ENCODE data around the gene SDHA.
"Not testable (repeated sequence)": the region's sequence is repeated elsewhere in the genome, so short reads cannot be mapped to it uniquely, and the experiment has no call there.

The SDHA gene

DNA sequence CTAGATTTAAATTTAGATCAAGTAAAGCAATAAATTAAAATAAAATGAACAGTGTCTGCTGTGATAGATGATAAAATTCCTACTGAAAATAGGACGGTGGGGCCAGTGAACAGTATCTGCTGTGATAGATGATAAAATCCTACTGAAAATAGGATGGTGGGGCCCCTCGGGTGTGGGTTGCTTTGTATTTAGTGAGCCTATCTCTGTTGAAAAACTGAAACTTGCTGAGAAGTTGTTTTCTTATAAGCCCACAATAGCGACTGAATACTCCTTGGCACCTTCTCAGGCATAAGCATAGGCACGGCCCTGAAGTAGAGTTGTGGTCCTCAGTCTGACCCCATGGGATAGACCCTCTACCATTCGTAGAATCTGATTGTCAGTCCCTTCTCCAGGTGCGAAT, 5.7 kb downstream of the SDHA start:
- DNase-seq: no peak

DNA sequence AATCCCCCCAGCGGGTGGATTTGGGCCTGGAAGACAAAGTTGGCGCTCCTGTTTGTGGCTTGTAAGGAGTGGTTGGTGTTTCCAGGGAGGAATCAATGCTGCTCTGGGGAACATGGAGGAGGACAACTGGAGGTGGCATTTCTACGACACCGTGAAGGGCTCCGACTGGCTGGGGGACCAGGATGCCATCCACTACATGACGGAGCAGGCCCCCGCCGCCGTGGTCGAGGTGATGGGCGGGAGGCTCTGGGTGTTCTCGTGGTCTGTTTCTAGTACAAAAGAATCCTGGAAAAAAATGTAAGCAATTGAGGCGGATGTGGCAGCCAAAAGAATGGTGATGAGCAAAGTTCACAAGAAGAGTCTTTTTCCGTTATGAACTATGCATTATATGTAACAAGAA, 7.2 kb downstream of the SDHA start:
- no peak for DNase-seq

DNA sequence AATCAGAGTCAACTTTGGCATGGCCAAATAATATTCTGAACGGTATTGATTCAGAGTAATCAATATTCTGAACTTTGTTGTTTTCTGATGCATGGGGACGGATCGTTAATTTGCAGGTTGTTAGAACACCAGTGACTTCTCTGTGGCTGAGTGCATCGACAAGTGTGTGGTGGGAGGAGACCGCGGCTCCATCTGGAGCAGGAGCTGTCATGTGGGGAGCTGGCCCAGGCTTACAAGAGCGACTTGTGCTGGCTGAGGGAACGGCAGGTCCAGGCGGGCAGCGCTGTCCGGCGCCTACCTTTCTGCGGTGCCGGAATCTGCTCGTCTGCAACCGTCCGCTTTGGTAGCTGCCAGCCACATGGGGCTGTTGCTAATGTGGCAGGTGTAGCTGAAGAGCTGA, 9.3 kb downstream of the SDHA start:
- not testable (repeated sequence) for DNase-seq

DNA sequence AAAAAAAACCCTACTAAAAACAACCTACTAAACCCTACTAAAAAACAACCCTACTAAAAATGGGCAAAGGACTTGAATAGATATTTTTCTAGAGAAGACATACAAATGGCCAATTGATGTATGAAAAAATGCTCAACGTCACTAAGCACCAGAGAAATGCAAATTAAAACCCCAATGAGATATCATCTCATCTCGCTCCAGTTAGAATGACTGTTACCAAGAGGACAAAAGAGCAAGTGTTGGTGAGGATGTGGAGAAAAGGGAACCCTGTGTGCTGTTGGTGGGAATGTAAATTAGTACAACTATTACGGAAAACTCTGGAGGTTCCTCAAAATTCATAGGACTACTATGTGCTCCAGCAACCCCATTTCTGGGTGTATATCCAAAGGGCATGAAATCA, 10.8 kb downstream of the SDHA start:
- DNase-seq: no peak

DNA sequence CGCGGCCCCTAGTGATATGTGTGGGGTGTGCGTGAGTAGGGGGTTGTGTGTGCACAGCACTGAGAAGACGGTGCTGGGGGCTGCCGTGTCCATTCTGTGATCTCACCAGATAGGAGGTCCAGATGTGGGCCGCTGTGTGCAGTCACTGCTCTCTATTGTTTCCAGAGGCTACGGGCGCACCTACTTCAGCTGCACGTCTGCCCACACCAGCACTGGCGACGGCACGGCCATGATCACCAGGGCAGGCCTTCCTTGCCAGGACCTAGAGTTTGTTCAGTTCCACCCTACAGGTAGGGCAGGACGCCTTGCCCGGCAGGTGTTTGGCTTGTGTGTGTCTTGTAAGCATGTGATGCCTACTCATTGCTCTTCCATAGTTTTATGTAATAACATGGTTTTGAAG, 12.6 kb downstream of the SDHA start:
- no peak for DNase-seq

DNA sequence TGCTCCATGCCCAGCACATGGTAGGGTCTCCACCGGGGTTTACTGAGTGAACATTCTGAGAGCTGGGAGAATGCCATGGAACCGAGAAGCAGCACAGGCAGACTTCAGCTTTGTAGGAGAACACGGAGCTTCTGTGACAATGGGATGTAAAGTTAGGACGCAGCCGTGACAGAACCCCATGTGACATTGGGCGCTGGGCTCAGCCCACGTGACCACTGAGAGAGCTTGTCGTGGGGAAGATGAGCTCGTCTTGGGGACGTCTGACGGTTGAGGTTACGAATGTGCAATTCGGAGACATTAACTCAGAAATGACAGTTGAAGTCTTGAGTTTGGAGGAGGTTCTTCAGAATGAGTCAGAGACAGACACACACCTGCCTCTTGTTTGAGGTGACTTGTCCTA, 13.5 kb downstream of the SDHA start:
- no peak for DNase-seq

DNA sequence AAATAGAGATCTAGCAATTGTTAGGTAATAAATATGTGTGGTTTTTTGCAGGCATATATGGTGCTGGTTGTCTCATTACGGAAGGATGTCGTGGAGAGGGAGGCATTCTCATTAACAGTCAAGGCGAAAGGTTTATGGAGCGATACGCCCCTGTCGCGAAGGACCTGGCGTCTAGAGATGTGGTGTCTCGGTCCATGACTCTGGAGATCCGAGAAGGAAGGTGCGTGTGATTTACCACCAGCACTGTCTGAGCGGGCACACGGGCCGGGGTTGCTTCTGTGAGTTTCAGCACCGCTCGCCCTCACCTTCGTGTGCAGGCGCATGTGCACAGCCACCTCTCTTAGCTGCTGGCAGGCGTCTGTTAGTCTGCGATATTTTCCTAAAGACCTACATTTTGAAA, 15.3 kb downstream of the SDHA start:
- DNase-seq: not testable (repeated sequence)

DNA sequence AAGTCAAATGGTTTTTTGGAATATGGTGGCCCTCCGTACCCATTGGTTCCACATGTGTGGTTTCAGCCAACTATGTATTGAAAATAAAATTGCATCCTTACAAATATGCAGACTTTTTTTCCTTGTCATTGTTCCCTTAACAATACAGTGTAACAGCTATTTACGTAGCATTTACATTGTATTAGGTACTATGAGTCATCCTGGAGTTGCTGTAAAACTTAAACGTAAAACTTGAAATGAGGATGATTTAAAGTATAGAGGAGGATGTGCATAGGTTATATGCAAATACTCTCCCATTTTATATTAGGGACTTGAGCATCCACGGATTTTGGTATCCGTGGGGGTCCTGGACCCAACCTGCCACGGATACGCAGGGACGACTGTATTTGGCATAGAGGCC, 16.3 kb downstream of the SDHA start:
- no peak for DNase-seq

DNA sequence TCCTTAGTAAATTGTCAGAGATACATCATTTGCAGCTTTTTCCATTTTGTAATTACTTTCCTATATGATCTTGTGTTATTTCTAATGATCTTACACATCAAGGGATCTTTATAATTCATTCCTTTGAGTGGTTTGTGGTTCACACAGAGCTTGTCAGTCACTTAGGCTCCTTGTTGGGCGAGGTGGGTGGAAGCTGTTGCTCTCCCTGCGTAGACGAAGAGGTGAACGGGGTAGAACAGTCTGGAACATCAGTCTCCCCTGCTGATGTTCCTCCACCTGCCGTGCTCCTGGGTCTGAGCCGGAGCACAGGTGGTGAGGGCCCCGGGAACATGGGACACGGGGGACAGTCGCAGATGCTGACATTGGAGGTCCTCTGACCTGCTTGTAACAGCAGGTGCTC, 17.4 kb downstream of the SDHA start:
- DNase-seq: not testable (repeated sequence)

DNA sequence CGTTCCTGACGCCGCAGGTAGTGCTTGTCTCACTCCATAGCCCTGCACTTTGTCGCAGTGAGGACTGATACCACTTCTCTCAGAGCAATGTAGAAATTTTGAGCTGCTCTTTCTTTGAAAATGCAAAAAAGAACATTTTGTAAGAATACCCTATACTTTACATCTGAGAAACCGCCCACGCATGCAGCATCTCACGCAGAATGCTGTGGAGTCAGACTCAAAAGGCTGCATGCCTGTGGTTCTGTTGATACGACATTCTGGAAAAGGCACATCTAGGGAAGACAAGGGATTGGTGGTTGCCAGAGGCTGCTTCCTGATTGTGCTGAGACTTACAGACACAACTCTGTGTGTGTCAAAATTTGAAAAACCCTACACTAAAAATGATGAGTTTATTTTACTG, 19.8 kb downstream of the SDHA start:
- DNase-seq: not testable (repeated sequence)

DNA sequence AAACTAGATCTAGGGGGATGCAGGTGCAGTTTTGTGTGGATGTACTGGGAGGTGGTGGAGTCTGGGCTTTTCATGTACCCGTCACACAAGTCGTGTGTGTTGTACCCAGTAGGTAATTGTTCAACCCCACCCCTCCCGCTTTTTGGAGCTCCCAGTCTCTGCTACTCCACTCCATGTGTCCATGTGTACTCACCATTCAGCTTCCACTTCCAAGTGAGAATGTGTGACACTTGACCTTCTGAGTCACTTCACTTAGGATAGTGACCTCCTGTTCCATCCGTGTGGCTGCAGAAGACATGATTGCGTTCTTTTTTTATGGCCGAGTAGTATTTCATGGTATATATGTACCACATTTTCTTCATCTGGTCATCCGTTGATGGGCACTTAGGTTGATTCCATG, 22.4 kb downstream of the SDHA start:
- not testable (repeated sequence) for DNase-seq

DNA sequence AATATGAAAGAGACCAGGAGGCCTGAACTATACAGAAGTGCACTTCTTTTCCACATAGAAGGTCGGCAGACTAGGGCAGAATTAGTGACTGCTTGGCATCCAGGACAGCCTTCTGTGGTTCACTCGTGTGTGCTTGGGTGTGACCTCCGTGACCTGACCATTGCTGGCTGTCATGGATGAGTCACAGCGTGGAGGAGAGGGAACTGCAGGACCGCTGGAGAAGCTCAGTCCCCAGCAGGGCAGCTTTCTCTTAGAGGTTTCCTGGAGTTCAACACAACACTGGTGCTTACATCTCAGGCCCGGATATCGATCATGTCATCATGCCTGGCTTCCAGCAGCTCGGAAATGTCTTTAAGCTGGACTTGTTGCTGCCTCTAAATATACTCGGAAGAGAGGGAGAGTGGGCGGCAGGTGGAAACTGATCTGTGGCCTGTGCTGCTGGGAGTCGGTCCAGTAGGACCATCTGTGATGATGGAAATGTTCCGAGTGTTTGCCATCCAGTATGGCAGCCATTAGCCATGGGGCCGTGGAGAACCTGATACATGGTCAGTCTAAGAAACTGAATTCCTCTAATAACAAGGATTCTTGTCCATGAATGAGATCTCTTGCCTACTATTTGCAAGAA, 23.0 kb downstream of the SDHA start:
- not testable (repeated sequence) for DNase-seq

DNA sequence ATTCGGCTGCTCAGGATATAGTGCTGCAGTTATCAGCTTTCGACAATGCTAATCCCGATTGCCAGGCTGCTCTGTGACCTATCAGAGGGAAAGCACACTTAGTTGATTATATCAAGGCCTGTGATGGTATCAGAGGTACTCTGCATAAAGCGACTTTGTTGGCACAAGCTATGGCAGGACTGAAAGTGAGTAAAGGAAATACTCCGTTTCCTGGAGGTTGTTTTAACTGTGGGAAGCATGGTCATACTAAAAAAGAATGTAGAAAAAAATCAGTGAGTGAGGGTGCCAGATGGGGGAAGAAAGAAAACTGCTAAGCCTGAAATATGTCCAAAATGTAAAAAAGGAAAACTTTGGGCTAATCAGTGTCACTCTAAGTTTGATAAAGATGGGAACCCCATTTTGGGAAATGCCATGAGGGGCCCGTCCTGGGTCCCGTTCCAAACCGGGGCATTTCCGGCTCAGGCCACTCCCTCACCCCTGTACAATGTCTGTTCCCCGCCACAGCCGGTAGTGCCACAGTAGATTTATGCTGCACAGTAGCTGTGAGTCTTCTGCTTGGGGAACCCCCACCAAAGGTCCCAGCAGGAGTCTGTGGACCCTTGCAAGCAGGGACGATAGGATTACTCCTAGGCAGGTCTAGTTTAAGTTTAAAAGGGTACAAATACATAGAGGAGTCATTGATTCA, 25.7 kb downstream of the SDHA start:
- not testable (repeated sequence) for DNase-seq

DNA sequence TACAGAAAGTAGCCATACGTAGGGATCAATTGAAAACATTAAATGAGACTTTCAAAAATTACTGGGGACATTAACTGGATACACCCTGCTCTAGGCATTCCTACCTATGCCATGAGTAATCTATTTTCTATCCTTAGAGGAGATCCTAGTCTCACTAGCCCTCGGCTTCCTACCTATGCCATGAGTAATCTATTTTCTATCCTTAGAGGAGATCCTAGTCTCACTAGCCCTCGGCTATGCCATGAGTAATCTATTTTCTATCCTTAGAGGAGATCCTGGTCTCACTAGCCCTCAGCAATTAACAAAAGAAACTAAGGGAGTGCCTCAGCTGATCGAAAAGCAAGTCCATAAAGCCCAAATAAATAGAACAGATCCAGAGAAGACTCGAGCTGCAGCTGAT, 27.6 kb downstream of the SDHA start:
- DNase-seq: not testable (repeated sequence)

DNA sequence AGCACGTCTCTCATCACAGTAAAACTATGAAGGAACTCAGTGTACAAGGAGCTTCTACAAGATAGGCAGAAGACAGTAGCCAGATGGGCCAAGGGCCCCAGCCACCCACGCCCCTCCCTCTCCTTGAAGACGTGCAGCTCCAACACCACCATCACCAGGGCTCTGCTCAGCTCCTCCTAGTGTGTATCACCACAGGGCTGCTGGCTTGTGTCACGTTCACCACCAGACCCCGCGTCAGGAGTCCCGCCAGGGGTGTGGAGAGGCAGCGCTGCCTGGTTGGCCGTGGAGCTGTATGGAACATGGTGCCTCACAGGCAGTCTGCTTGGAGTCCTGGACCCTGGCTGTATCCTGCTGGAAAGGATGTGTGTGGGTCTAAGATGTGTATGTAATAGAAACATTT, 32.3 kb downstream of the SDHA start:
- not testable (repeated sequence) for DNase-seq

DNA sequence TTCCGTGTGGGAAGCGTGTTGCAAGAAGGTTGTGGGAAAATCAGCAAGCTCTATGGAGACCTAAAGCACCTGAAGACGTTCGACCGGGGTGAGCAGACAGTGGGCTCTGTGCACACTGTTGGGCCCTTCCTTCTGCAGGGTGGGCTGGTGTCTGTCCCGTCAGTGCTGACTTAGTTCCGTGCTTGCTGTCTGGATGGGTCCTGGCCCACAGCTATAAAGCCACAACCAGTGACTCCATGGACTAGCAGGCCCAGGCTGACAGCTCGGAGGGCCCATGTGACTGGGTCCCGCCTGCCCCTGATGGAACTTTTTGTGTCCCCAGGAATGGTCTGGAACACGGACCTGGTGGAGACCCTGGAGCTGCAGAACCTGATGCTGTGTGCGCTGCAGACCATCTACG, 32.9 kb downstream of the SDHA start:
- DNase-seq: not testable (repeated sequence)

DNA sequence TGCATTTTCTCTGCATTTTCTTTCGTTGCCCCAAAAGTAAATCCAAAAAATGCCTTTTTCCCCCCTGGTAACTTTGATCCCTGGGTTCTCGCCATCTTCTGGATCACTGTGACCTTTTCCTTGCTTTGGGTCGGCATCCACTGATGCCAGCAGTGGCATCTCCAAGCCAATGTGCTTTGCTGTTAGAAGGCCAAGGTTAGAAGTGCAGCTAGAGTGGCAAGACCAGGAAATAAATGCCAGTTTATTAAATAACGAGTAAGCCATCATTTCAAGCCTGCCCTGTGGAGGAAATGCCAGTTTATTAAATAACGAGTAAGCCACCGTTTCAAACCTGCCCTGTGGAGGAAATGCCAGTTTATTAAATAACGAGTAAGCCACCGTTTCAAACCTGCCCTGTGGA, 33.4 kb downstream of the SDHA start:
- not testable (repeated sequence) for DNase-seq

DNA sequence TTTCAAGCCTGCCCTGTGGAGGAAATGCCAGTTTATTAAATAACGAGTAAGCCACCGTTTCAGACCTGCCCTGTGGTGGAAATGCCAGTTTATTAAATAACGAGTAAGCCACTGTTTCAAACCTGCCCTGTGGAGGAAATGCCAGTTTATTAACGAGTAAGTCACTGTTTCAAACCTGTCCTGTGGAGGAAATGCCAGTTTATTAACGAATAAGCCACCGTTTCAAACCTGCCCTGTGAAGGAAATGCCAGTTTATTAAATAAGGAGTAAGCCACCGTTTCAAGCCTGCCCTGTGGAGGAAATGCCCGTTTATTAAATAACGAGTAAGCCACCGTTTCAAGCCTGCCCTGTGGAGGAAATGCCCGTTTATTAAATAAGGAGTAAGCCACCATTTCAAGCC, 33.9 kb downstream of the SDHA start:
- DNase-seq: not testable (repeated sequence)

DNA sequence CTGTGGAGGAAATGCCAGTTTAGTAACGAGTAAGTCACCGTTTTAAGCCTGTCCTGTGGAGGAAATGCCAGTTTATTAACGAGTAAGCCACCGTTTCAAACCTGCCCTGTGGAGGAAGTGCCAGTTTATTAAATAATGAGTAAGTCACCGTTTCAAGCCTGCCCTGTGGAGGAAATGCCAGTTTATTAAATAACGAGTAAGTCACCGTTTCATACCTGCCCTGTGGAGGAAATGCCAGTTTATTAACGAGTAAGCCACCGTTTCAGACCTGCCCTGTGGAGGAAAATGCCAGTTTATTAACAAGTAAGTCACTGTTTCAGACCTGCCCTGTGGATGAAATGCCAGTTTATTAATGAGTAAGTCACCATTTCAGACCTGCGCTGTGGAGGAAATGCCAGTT, 34.4 kb downstream of the SDHA start:
- no peak for DNase-seq

DNA sequence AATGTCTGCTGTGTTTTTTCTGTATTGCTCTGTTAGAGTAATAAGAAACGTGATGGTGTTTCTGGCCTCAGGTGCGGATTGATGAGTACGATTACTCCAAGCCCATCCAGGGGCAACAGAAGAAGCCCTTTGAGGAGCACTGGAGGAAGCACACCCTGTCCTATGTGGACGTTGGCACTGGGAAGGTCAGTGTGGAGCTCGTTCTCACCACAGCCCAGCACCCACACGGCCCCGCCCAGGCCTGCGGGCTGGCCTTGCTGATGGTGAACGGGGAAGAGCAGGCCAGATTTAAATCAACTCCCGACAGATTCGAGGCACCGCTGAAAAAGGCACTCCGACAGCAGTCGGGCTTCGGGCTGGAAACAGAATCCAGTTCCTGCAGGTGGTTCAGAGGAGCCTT, 36.2 kb downstream of the SDHA start:
- not testable (repeated sequence) for DNase-seq

DNA sequence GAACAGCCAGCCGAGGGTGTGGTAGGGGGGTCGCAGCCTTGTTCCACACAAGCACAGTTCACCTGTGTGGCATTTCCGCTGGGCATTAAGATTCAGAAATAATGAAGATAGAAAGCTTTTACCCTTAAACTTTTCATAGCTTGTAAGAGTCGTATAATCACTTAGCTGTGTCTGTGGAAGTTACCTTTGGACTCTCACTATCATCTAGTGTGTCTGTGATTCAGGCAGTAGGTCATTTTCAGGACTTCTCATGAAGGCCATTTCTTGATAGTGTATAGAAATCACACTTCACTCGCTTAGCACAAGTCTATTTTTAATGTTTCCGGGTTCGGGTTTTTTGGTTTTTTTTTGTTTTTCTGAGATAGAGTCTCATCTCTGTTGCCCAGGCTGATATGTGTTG, 37.0 kb downstream of the SDHA start:
- not testable (repeated sequence) for DNase-seq

DNA sequence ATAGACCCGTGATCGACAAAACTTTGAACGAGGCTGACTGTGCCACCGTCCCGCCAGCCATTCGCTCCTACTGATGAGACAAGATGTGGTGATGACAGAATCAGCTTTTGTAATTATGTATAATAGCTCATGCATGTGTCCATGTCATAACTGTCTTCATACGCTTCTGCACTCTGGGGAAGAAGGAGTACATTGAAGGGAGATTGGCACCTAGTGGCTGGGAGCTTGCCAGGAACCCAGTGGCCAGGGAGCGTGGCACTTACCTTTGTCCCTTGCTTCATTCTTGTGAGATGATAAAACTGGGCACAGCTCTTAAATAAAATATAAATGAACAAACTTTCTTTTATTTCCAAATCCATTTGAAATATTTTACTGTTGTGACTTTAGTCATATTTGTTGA, 38.2 kb downstream of the SDHA start:
- DNase-seq: not testable (repeated sequence)

DNA sequence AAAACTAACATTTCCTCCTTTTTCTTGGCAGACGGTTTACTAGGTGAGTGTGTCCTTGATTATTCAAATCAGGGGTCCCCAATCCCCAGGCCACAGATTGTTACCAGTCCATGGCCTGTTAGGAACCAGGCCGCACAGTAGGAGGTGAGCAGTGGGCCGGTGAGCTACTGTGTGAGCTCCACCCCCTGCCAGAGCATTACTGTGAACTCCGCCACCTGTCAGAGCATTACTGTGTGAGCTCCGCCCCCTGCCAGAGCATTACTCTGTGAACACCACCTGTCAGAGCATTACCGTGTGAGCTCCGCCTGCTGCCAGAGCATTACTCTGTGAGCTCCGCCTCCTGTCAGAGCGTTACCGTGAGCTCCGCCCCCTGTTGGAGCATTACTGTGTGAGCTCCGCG, 39.0 kb downstream of the SDHA start:
- no peak for DNase-seq

DNA sequence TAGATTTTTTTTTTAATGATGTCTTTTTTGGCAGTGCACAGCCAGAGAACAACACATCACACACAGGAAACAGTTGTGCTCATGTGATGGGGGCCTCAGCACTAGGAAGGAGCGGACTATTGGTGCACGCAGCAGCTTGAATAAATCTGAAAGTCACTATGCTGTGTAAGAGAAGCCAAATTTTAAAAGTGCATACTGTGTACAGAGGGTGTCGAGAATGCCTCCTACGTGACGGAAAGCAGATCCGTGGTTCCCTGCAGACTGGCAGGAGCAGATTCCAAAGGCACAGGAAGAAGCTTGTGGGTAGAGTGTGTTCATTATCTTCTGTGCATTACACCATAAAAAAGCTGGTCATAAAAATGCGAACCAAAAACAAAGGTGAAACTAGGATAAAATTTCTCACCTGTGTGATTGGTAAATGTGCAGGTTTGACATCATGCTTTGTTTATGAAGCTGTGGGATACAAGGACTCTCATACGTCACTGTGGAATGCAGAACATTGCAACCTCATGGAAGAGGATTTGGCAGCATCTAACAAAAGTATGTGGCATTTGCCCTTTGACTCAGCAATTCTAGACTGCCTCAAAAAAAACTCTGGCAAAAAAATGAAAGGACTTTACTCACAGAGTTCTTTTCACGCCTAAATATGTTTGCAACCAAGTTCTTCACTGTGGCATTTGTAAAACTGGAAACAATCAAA, 45.3 kb downstream of the SDHA start:
- DNase-seq: not testable (repeated sequence)
